NCI-H2196 treated with DMSO at 0.1 percent for 48 hours (cell line): ENCODE results near the gene KRTAP4-16.
"Not testable (repeated sequence)": the region's sequence is repeated elsewhere in the genome, so short reads cannot be mapped to it uniquely, and the experiment has no call there.

Experiments
- DNase-seq: peaks from one replicate; lab custom pipeline; 2025; ENCODE audit not compliant: unreplicated experiment; lab: John Stamatoyannopoulos, UW

The KRTAP4-16 gene

DNA sequence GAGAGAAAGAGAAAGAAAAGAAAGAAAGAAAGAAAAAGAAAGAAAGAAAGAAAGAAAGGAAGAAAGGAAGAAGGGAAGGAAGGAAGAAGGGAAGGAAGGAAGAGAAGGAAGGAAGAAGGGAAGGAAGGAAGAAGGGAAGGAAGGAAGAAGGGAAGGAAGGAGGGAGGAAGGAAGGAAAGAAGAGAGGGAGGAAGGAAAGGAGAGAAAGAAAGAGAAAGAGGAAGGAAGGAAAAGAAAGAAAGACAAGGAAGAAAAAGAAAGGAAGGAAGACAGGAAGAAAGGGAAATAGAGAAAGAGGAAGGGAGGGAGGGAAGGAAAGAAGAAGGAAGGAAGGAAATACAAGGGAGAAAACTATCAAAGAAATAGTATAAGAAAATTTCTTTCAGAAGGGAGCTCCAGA lies 25.2 kb downstream of the KRTAP4-16 start:
- no peak for DNase-seq

DNA sequence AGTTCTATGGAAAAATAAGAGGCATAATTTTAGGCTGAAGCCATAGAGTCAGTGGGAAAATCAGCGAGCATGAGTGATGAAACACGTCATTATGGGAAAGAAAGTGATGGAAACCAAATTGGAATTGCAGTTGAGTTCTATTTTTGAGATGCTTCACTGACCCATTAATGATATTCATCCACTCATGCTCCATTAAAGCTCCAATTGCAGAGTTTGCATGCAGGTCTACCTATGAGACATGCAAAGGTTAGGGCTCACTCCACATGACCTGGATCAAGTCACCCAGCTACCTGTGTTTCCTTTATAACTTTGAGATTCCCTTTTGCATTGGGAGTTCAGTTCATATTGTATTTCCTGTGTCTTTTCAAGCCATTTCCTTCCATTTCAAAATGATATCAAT lies 28.3 kb downstream of the KRTAP4-16 start:
- no peak for DNase-seq

DNA sequence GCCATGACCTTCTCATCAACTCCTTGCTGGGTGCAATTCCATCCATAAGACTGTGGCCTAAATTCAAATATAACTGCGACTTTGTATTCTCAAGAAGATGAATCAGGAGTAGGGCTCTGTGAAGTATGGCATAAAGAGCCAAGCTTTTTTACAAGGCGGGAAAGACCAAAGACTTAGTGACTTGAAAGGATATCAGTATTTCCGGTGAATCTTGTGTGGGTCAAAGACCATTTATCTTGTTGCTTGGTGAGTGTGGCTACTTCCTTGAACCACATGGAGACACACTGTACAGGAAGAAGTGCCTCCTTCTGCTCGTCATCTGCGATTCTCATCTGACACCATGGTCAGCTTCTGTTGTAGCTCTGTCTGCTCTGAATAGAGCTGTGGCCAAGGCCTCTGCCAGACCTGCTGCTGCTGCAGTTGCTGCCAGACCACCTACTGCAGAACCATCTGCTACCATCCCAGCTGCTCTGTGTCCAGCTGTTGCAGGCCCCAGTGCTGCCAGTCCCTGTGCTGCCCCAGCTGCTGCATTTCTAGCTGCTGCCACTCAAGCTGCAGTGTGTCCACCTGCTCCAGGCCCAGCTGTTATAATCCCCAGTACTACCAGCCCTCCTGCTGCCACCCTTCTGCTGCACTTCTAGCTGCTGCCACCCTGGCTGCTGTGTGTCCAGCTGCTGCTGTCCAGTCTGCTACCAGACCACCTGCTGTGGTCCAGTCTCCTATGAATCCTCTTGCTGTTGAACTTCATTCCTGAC lies 30.2 kb downstream of the KRTAP4-16 start:
- DNase-seq: no peak

DNA sequence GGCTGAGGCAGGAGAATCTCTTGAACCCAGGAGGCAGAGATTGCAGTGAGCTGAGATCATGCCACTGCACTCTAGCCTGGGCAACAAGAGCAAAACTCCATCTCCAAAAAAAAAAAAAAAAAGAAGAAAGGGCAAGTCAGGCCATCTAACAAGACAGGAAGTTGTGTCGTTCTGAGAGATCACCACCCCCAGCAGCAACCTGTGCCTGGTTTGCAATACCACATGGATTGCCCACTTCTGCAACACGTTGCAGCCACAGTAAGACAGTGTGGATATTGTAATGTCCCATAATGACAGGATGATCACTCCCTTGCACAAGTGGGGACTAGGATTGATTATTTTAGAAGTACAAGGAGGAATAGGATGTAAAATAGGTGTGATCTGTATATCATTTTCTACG lies 33.0 kb downstream of the KRTAP4-16 start:
- DNase-seq: no peak

GRCh38 chr17:41067281-41067680 lies 34.7 kb downstream of the KRTAP4-16 start:
- no peak for DNase-seq

DNA sequence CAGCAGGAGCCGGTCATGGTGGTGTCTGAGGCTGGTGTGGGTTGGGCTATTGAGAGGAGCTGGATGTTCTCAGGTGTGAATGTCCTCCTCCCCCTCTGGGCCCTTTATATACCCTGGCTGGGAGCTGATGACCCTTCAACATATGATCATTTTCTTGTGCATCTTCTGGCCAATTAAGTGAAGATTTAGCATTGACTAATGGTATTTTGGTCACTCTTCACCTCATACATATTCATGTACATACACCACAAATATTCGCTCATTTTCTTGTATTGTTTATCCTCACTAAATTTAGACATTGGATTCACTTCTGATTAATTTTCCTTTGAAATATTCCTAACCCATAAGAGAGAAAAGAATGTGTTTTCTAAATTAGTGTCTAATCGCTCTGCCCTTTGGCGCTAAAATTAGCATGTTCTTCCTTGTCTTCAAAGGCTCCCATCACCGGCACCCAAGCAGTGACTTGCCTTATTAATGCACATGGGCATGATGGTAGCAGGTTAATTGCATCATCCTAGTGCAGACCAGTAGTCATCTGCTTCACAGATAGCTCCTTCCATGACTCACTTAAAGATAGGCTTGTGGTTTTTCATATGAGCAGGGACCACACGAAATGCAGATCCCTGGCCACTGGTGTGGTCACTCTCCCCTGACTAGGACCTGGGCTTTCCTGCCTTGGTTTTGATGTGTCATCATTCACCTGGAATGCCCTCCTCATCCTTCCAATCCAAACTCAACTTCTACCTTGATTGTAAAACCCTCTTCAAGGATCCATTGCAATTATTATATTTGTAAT lies 36.0 kb downstream of the KRTAP4-16 start, which contains the start of gene KRTAP2-4:
KRTAP2-4 (minus strand) TSS at position 51 of the 796 bp plus-strand sequence; CDS start at position 17, 34 bp downstream.
- no peak for DNase-seq

DNA sequence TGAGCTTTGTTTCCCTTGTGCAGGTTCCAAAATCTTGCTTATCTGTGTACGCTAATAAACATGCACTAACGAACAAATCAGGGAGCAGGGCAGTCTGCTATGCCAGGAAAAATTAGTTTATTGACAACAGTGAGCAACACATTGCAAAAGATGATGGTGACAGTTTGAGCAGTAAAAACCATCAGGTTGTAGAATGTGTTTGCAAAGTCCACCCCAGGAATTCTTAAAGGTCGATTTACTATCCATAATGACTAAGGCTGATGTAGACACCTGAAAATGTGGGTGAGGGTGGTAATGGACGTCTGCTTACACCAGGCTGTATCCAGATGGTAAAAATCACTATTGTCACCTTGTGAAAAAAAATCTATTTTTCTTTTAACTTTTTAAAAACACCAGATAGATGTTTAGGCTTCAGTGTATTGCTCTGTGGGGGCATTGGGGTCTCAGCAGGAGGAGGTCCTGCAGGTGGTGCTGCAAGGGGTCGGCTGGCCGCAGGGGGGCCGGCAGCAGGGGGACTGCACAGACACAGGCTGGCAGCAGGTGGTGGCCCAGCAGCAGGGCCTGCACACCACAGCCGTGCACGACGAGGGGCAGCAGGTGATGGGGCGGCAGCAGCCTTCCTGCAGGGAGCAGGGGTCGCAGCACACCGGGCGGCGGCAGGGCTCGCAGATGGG lies 36.9 kb downstream of the KRTAP4-16 start:
- DNase-seq: not testable (repeated sequence)

GRCh38 chr17:41064301-41064700 lies 37.7 kb downstream of the KRTAP4-16 start:
- no peak for DNase-seq

DNA sequence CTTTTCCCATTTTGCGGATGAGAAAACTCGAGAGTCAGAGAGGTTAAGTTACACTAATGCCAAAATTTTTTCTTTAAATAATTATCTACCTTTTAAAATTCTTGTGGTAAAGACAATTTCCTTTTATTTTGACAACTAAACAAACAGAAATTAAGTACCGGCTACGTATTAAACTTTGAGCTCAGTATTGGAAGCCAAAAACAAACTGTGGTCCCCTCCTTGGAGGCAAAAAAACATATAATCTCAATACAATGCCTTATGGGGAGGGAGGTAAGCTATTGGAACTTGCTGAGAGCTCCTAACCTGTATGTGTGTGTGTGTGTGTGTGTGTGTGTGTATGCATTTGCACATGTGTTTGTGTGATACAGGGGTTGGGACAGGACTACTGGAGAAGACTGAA lies 38.6 kb downstream of the KRTAP4-16 start:
- no peak for DNase-seq

GRCh38 chr17:41061964-41062363 lies 40.0 kb downstream of the KRTAP4-16 start:
- DNase-seq: no peak

DNA sequence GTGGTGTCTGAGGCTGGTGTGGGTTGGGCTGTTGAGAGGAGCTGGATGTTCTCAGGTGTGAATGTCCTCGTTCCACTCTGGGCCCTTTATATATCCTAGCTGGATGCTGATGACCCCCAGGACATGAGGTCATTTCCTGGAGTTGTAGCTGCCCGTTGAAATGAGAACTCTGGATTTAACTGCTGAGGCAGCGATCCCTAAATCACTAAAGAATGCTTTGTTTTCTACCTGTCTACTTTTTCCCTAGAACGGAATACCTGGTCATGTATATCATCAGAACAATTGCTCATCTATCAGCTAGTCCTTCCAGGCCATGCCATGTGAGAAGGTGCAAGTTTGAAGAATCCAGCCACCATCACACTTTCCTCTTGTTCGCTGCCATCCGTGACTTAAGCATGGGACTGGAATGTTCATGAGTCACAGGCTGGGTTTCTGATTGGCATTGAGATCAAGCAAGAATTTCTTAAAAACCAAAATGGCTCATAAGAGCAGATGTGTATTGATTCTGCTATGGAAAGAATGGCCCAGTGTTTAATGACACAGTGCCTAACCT lies 41.9 kb downstream of the KRTAP4-16 start, which contains the start of gene KRTAP2-3:
KRTAP2-3 (minus strand) TSS at position 63 of the 553 bp plus-strand sequence. CDS start 64 bp downstream, outside the sequence.
- no peak for DNase-seq

DNA sequence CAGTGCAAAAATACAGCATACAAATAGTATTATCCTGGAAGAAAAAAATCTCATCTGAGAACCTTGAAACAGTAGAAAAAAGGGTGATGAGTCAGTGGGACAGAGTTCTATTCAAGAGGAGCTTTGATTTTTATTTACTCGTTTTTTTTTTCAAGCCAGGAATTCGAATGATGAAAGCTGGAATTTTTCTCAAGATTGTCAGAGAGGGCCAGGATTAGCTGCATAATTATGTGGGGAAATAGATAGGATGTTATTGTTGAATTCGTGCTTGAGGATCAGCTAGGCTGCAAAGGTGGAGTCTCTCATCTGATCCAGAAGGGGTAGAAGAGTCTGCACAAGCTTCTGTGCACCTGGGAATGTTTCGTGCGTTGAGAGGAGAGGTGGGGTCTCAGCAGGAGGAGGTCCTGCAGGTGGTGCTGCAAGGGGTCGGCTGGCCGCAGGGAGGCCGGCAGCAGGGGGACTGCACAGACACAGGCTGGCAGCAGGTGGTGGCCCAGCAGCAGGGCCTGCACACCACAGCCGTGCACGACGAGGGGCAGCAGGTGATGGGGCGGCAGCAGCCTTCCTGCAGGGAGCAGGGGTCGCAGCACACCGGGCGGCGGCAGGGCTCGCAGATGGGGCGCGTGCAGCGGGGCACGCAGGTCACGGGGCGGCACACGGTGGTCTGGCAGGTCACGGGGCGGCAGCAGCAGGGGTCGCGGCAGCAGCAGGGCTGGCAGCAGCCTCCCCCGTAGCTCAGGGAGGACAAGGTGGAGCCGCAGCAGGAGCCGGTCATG lies 42.5 kb downstream of the KRTAP4-16 start:
- not testable (repeated sequence) for DNase-seq

DNA sequence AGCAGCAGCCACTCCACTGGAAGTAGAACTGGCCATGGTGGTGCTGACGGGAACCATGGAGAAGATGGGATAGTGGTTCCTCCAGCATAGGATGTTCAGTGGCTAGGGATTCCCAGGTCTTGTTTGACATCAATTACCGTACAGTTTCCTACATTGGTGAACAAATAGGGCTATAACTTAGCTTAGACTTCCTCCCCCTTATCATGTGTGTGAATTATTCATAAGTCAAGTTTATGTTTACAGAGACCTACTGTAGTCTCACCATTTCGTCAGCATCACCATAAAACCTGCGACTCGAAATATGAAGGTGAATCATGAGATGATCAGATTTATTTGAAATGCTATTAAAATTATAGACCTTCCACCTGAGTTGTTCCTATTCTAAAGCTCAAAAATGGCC lies 43.3 kb downstream of the KRTAP4-16 start:
- no peak for DNase-seq

- no peak for DNase-seq
These were observed 44.5 kb downstream of the KRTAP4-16 start for GRCh38 chr17:41057547-41057946.

GRCh38 chr17:41055130-41055529 lies 46.9 kb downstream of the KRTAP4-16 start, which contains the start of gene KRTAP2-2:
Gene KRTAP2-2, minus strand, starts transcription at chr17:41055230. Its CDS starts 19 bp downstream, at chr17:41055211.
- not testable (repeated sequence) for DNase-seq

DNA sequence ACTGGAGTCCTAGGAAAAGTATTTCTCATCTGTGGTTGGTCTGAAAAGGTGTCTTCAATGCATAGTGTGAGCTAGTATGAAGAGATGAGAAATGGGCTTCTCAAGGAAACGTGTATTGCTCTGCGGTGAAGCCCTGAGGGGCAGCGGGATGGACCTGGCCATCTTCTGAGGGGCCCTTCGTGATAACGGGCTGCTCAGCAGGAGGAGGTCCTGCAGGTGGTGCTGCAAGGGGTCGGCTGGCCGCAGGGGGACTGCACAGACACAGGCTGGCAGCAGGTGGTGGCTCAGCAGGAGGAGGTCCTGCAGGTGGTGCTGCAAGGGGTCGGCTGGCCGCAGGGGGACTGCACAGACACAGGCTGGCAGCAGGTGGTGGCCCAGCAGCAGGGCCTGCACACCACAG lies 47.5 kb downstream of the KRTAP4-16 start:
- not testable (repeated sequence) for DNase-seq

DNA sequence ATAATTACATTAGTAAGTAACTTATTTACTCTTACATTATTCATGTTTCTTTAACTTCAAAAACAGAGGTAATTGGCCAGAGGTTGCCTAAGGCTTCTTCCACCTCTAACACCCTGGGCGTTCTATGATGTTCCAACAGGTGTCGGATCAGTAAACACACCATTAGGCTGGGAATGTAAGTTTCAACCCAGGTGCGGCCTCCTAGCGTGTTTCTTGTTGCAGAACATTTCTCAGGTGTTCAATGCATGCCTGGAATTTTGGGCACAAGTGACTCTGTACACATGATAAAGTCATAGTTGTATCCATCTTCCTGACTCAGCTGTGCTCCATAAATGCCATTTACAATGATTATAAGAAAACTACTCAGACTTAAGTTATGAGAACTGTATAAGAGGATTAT lies 48.0 kb downstream of the KRTAP4-16 start:
- DNase-seq: no peak

DNA sequence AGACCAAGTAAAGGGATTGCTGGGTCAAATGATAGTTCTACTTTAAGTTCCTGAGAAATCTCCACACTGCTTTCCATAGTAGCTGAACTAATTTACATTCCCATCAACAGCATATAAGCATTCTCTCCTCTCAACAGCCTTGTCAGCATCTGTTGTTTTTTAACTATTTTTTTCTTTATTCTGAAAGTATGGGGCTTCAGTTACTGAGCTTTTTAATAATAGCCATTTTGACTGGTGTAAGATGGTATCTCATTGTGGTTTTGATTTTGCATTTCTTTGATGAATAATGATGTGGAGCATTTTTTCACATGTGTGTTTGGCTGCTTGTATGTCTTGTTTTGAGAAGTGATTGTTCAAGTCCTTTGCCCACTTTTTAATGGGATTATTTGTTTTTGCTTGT lies 49.4 kb downstream of the KRTAP4-16 start:
- DNase-seq: no peak
